Natural killer cell treated with Interleukin-12 subunit alpha and Interleukin-12 subunit beta and Interleukin-15 and Interleukin-18, amount 100 ng/mL, for 72 hours (primary cell): ENCODE results near the gene LIN7C. TPM values are rescaled to one million over a fixed set of nuclear protein-coding genes. Genes with fewer than 3 reads are reported as not detected.

Experiments used
- ATAC-seq, 2 donors: fragments of 150-1000 bp; cut with Tn5 transposase in 1 of 2; sonication (Bioruptor Pico), chemical (Tn5 transposase) in 1 of 2; 2 replicates each; pipeline ENCODE4 v1.10.0; 2021
- DNase-seq: peaks from one replicate; pipeline ENCODE4 v3.0.0; 2022; ENCODE audit warnings: low spot score
- H3K27ac Mint-ChIP-seq, 2 donors: 1 replicate in 1 of 2; 2 replicates in 1 of 2; pipeline ENCODE4 v1.8.0; 2022; ENCODE audit warnings: mixed read lengths in 2 of 2, mild to moderate bottlenecking in 1 of 2, moderate library complexity in 1 of 2
- H3K27me3 Mint-ChIP-seq, 2 donors: 1 replicate in 1 of 2; 2 replicates in 1 of 2; pipeline ENCODE4 v1.8.0; 2022; ENCODE audit warnings: mixed read lengths in 2 of 2
- H3K36me3 Mint-ChIP-seq: one replicate; pipeline ENCODE4 v1.8.0; 2022; ENCODE audit warnings: mixed read lengths
- H3K4me1 Mint-ChIP-seq, 2 donors: 1 replicate in 1 of 2; 2 replicates in 1 of 2; pipeline ENCODE4 v1.8.0; 2022; ENCODE audit warnings: low read depth in 2 of 2, mixed read lengths in 2 of 2, mild to moderate bottlenecking in 1 of 2
- H3K4me3 Mint-ChIP-seq: one replicate; pipeline ENCODE4 v1.8.0; 2022; ENCODE audit warnings: mixed read lengths
- H3K9me3 Mint-ChIP-seq: 2 replicates; pipeline ENCODE4 v1.8.0; 2022; ENCODE audit warnings: mixed read lengths
- total RNA-seq, 2 donors: library from RNA; stranded (reverse); gene quantifications; one replicate each; pipeline ENCODE4 v1.2.3, GENCODE V29; 2022

Gene LIN7C
- total RNA-seq, 2 donors from 2014 or later, result 17.5 to 20.5 TPM

DNA sequence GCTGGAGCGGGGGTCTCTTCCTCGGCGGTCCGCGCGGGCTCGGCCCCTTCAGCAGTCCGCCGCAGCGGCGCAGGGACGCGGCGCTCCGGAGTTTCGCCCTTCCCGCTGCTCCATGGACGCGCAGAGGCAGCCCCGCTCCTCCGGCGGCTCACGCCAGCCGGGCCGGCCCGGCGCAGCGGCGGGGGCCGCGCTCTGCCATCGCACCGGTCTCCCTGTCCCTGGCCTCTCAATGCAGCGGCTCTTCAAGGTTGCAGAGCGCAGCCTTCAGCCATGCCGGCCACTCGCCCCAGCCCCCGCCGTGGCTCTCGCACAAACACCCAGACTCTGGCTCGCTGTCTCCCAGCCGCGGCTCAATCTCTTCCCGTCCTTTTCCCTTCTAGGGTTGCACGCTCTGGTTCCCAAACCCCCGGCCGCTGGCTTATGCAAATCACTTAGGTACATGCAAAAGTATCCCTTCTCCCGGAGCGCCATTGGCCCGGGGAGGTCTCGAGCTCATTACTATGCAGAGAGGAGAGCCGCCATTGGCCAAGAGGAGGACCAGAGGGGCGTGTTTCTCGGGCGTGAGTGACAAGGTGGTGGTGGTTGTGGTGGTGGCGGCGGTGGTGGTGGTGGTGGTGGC lies 34.1 kb downstream of the LIN7C start, which contains the start of gene LGR4:
Gene LGR4 (minus strand): TSS at position 393 of the 619 bp plus-strand sequence. CDS start 488 bp downstream, outside the sequence.
- DNase-seq, result peak; percentile 65
- Mint-ChIP-seq H3K9me3 (no peaks in the 10 kb centered on the region), H3K4me3 (peak within 1 kb of the TSS; percentile 98), H3K4me1 (peaks cover 15 to 19% of the 10 kb centered on the region in 2 donors), H3K36me3 (no peaks in the 10 kb centered on the region), H3K27ac (peak within 1 kb of the TSS; percentile 17 to 67), H3K27me3 (peaks cover 24 to 39% of the 10 kb centered on the region in 2 donors)
- peak; percentile 89 to 90 for ATAC-seq

DNA sequence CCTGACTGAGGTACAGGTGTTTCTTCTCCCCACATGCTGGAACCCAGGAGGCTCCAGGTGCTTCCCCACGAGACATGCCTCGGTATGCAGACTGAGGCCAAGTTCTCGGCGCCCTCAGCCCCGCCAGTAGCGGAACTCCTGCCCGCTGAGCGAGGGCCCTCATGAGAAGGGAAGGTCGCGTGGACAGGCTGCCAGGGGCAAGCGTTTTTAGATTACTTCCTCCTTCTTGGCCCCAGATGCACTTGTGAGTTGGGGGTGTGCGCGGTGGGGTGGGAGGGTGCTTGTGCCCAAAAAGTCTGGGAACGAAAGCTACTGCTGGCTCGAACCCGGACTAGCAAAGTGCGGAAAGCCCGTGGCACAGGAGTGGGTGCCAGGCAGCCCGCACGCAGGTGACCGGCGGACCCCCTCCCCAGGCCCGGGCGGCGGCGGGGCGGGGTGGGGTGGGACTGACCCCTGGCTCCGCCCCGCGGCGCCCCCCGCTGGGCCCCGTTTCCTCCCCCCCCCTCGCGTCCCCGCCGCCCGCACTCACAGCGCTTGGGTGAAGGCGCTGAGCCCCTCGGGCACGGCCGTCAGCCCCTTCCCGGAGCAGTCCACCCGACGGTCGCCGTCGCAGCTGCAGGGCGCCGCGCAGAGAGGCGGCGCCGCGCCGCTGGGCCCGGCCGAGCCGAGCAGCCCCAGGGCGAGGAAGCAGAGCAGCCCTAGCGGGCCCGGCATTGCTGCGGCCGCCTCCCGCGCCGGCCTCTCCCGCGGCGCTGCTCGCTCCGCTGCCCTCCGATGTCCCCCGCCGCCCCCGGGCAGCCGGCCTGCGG lies 34.8 kb downstream of the LIN7C start:
- peak; percentile 78 to 81 for ATAC-seq
- Mint-ChIP-seq H3K4me1 (peaks cover 15 to 19% of the 10 kb centered on the region in 2 donors), H3K27me3 (peaks cover 26 to 39% of the 10 kb centered on the region in 2 donors), H3K27ac (no peak overlapping the region), H3K4me3 (peak overlapping the region; percentile 21), H3K36me3 (no peaks in the 10 kb centered on the region), H3K9me3 (no peaks in the 10 kb centered on the region)
- DNase-seq, result no peak

DNA sequence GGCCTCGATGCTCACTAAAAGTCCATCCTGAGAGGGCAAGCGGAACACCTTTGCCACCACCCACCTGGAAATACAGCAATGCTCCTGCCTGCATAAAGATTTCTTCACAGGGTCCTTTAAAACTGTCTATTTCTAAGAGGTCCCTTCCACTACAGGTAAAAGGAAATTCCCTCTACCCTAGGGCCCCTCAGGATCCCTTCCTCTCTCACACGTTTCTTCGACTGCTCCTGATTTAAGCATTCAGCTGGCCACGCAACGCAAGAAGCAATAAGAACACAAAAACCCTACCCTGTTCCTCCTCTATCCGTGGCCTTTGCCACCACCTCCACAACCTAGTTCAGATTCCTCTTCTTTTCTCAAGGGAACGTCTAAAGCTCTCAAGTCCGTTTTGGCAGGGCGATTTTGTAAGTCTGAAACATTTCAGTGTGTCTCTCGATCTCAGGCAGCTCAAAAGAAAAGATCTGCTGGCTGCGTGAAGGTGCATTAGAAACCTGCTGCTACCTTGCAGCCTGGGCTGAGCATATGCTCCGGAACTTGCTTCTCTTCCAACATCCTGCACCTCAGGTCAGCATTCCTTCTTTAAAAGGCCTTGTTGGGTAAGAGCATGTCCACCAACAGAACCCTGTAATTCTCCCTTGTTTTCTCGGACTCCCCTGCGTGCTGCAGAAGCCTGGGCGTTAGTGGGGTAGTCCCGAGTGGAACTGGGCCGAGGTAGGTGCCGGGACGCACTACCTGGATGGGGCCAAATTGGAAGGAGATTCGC lies 35.6 kb downstream of the LIN7C start:
- peaks cover 15 to 19% of the 10 kb centered on the region in 2 donors for H3K4me1 Mint-ChIP-seq
- H3K36me3 Mint-ChIP-seq, result no peaks in the 10 kb centered on the region
- ATAC-seq (no peak), DNase-seq (no peak)
- H3K4me3 Mint-ChIP-seq, result peak overlapping the region; percentile 21
- peaks cover 29 to 39% of the 10 kb centered on the region in 2 donors for H3K27me3 Mint-ChIP-seq
- H3K27ac Mint-ChIP-seq, result no peak overlapping the region
- H3K9me3 Mint-ChIP-seq, result no peaks in the 10 kb centered on the region

DNA sequence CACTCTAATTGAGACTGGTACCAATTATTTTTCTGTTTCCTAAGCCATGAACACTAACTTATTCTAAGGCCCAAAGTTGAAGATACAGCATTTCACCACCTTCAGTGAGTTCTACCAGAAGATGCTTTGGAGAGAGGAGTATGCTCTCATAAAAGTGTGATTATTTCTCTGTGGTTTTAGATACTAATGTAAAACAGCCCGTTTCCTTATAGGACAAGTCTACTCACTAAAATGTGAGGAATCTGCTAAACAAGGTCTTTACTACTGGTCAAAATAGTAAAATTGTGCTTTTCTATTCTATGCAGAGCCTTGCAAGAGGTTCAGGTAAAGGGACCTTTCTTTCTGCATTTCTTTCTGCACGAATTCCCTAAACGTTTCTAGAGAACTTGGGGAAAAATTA lies 36.4 kb downstream of the LIN7C start:
- Mint-ChIP-seq H3K27ac (no peak overlapping the region), H3K4me1 (peaks cover 15 to 19% of the 10 kb centered on the region in 2 donors), H3K9me3 (no peaks in the 10 kb centered on the region), H3K27me3 (peaks cover 29 to 47% of the 10 kb centered on the region in 2 donors), H3K4me3 (no peak overlapping the region), H3K36me3 (no peaks in the 10 kb centered on the region)
- DNase-seq (no peak), ATAC-seq (no peak)

DNA sequence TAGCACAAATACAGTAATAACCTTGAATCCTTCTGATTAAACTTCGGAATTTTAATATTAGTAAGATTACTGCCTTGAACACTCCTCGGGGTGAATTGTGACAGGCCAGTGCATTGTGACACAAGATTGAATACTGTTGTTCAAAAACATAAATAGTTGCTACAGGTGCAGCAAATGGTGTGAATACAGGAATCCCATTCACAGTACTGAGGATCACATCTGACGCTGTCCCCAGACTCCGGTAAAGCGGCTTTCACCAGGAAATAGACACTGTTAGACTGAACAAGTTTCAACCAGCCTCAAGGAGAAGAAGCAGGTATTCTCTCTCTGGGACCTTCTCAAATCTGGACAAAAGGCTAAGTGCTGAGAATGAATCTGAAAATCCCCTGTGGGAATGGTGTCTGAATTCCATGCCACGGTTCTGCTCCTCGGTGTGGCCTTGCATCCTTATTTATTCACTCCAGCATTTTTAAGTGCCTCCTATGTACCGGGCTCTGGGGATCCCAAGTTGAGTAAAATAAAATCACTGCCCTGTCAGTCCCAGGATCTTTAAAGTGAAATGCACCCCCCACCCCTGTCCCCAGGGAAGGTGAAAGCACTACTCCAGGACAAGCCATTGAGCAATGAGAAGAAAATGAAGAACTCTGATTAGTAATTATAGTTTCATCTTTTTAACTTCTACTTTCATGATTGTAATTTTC lies 37.4 kb downstream of the LIN7C start:
- Mint-ChIP-seq H3K4me1 (peaks cover 15 to 19% of the 10 kb centered on the region in 2 donors), H3K4me3 (no peak overlapping the region), H3K27ac (no peak overlapping the region), H3K9me3 (no peaks in the 10 kb centered on the region), H3K27me3 (peaks cover 29 to 47% of the 10 kb centered on the region in 2 donors), H3K36me3 (no peaks in the 10 kb centered on the region)
- DNase-seq, result no peak
- no peak for ATAC-seq

DNA sequence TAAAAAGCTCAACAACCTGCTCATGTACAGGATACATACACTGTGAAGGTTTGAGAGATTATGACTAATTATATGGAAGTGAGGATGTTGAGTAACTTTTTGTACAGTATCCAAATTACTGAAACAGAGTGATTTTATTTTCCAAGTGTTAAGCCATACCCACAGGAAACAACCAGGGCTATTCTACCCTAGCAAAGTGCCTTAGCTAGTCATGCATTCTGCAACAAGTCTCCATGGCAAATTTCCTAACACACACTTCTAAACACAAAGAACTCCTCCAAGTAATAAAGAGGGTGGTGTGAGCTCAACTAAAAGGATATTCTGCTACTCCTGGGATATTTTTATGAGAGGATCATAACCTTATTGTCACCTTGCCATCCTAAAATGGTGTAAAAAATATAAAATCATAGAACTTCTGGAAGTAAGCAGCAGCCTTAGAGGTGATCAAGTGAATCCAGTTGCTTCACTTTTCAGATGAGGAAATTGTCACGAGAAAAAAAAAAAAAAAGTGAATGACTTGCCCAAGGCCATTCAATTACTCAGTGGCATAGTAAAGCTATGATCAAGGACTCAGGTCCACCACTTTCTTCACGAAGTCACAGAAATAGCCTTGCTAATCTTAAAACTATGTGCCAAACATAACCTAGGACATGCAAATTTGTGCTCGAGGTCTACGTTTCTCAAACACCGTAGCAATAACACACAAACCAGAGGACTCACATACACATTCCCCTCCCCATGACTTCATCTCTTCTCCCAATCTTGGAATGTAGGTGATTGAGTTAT lies 38.2 kb downstream of the LIN7C start:
- H3K36me3 Mint-ChIP-seq, result no peaks in the 10 kb centered on the region
- H3K4me3 Mint-ChIP-seq, result no peak overlapping the region
- peaks cover 15 to 17% of the 10 kb centered on the region in 2 donors for H3K4me1 Mint-ChIP-seq
- ATAC-seq, result no peak
- H3K9me3 Mint-ChIP-seq, result no peaks in the 10 kb centered on the region
- no peak overlapping the region for H3K27ac Mint-ChIP-seq
- DNase-seq, result no peak
- H3K27me3 Mint-ChIP-seq, result peaks cover 26 to 46% of the 10 kb centered on the region in 2 donors

DNA sequence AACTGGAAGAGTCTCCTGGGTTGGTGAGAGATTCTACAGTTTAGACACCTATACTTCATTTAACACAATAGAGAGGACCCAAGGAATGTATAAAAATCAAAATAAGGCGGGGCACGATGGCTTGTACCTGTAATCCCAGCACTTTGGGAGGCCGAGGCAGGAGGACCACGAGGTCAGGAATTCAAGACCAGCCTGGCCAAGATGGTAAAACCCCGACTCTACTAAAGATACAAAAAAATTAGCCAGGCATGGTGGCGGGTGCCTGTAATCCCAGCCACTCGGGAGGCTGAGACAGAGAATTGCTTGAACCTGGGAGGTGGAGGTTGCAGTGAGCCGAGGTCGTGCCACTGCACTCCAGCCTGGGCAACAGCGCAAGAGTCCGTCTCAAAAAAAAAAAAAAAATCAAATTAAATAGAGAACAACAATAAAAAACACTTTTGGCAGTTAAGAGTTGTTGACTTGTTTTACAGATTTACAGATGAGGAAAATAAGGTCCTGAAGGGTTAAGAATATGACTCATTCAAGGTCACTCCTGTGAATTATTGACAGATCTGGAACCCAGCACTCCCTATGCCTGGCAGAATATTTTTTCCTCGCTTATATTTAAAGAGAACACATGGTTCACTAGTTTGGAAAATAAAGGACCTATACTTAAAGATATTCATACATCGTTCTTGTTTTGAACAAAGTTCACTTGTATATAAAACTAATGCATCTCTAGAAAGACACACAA lies 39.2 kb downstream of the LIN7C start:
- ATAC-seq (no peak), DNase-seq (no peak)
- Mint-ChIP-seq H3K4me3 (no peak overlapping the region), H3K9me3 (no peaks in the 10 kb centered on the region), H3K27ac (no peak overlapping the region), H3K36me3 (no peaks in the 10 kb centered on the region), H3K27me3 (peaks cover 19 to 46% of the 10 kb centered on the region in 2 donors), H3K4me1 (peaks cover 5 to 7% of the 10 kb centered on the region in 2 donors)

DNA sequence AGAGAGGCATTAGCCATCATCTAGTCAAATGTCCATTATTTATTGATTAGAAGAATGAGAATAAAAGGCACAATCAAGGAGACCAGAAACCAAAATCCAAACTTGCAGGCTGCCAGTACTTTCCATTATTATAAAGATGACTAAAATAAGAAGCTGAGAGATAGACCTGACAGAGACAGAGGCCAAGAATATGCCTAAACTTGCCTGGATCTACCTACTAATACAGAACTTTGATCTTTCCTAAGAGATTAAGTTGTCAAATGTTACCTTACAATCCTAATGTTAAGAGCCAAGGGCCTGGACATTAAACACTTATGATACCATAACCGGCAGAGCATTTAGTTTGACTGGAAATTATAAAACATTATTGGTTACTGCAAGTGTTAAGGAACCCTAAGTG lies 40.2 kb downstream of the LIN7C start:
- Mint-ChIP-seq H3K4me3 (no peak overlapping the region), H3K36me3 (no peaks in the 10 kb centered on the region), H3K27ac (no peak overlapping the region), H3K27me3 (peaks cover 19 to 46% of the 10 kb centered on the region in 2 donors), H3K9me3 (no peaks in the 10 kb centered on the region), H3K4me1 (peaks cover 5 to 7% of the 10 kb centered on the region in 2 donors)
- ATAC-seq (no peak), DNase-seq (no peak)

DNA sequence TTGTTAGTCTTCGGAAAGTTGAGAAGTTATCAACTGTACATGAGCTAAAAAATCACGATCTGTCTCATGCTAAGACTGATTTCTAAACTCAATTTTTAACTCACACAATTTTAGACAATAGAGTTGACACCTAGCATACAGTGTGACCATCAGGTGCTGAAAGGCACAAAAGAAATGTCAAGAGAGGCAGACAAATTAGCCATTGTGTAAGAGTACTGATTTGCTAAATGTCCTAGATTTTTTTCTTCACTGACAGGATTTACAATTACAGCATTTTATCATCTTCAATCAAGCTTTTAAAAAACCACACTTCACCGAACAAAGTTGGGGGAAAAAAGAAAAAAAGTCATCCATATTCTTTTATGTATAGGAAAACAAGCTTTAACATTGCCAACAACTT lies 40.9 kb downstream of the LIN7C start:
- H3K4me3 Mint-ChIP-seq, result no peak overlapping the region
- H3K4me1 Mint-ChIP-seq, result no peaks in the 10 kb centered on the region
- H3K27me3 Mint-ChIP-seq, result peaks cover 14 to 38% of the 10 kb centered on the region in 2 donors
- DNase-seq (no peak), ATAC-seq (no peak)
- H3K9me3 Mint-ChIP-seq, result no peaks in the 10 kb centered on the region
- no peaks in the 10 kb centered on the region for H3K36me3 Mint-ChIP-seq
- H3K27ac Mint-ChIP-seq, result no peak overlapping the region

DNA sequence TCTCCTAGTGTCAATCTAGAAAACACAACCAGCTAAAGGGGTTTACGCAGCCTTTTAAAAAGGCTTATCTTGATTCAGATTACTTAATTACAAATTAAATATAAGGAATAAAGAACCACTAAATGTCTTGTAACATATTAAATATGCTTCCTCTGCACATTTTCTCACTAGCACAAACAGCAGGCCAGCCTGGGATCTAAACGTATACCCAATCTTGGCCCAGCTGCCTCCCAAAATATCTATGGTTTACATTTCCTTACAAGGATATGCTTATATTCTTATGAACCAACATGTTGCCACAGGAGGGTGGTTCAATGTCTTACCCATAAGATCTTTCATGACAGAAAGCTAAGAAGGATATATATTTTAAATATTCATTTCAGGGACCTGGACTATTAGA lies 41.7 kb downstream of the LIN7C start:
- ATAC-seq, result no peak
- Mint-ChIP-seq H3K27ac (no peak overlapping the region), H3K27me3 (peaks cover 11 to 31% of the 10 kb centered on the region in 2 donors), H3K4me1 (no peaks in the 10 kb centered on the region), H3K4me3 (no peak overlapping the region), H3K9me3 (no peaks in the 10 kb centered on the region), H3K36me3 (no peaks in the 10 kb centered on the region)
- DNase-seq, result no peak

DNA sequence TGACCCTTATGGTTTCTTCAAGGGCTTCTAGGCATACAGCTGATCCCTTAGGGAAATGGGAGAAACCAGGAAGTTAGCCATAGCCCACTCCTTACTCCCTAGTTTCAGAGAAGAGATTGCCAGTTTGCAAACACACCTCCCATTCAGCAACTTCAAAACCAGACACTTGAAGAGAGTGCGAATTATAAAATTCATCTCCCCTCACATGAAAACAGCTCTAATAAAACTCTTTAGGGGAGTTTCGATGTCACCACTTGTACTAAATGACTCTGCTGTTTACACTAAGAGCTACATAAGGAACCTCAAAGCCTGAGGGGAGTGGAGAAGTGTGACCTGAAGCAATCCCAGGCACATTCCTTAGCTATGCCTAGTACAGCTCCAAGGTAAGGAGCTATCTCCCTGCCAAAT lies 42.3 kb downstream of the LIN7C start:
- H3K36me3 Mint-ChIP-seq, result no peaks in the 10 kb centered on the region
- no peak overlapping the region for H3K4me3 Mint-ChIP-seq
- ATAC-seq, result no peak
- no peak overlapping the region for H3K27ac Mint-ChIP-seq
- peaks cover 7 to 25% of the 10 kb centered on the region in 2 donors for H3K27me3 Mint-ChIP-seq
- H3K9me3 Mint-ChIP-seq, result no peaks in the 10 kb centered on the region
- H3K4me1 Mint-ChIP-seq, result no peaks in the 10 kb centered on the region
- DNase-seq, result no peak

DNA sequence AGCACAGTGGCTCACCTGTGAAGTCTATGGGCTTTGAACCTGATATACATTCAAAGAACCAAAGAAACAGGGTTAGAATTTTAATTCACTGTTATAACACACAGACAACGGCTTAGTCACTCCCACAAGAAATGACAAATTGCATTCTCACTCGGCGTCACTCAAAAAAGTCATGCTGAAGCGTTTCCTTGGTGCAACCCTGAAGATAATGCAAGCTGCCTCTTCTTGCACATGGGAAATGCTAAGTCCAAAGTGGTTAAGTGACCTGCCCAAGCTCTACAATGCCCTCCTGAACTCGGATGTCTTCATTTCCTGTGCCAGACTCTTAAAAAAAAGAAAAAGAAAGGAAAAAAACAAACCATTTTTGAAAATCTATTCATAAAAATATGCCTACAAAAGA lies 44.0 kb downstream of the LIN7C start:
- ATAC-seq, result no peak
- Mint-ChIP-seq H3K9me3 (no peaks in the 10 kb centered on the region), H3K4me1 (no peaks in the 10 kb centered on the region), H3K36me3 (no peaks in the 10 kb centered on the region), H3K27ac (no peak overlapping the region), H3K27me3 (peaks cover 7 to 20% of the 10 kb centered on the region in 2 donors), H3K4me3 (no peak overlapping the region)
- DNase-seq, result no peak
